IMR-90 (cell line): Measurements from ENCODE around the gene PDZRN3. TPM values are rescaled to one million over a fixed set of nuclear protein-coding genes. Genes with fewer than 3 reads are reported as not detected.

Source experiments
- ATAC-seq: fragments of 200-7000 bp; cut with Tn5 transposase; 2 replicates; pipeline ENCODE4 v1.9.1; 2020; ENCODE audit warnings: low read depth, mild to moderate bottlenecking, moderate library complexity
- BruUV-seq: library from RNA; stranded (reverse); fragments of 400-500 nt; replicated peaks from 2 replicates; lab custom pipeline; 2021; lab: Mats Ljungman, UMichigan
- CTCF ChIA-PET: fragments of 300-600 bp; formaldehyde crosslinking; extraction: SDS; loops from one replicate; lab custom pipeline; 2021; ENCODE audit warnings: antibody characterized with exemption; lab: Yijun Ruan, JAX
- POLR2A ChIA-PET: fragments of 300-600 bp; sonication (Branson Sonifier 250); formaldehyde crosslinking; loops from one replicate; lab custom pipeline; 2022; ENCODE audit warnings: antibody characterized with exemption; ENCODE audit not compliant: unreplicated experiment; lab: Charles Lee
- DNase-seq: peaks from one replicate; pipeline ENCODE4 v3.0.0; 2013
- H2AFZ ChIP-seq: replicated peaks from 2 replicates; pipeline ENCODE3; 2013; ENCODE audit warnings: low read length, mild to moderate bottlenecking; ENCODE audit not compliant: poor library complexity
- H2AK5ac ChIP-seq: 2 replicates; pipeline ENCODE4 v1.6.1; 2013; ENCODE audit warnings: low read depth, low read length, inconsistent platforms
- H2AK9ac ChIP-seq: replicated peaks from 2 replicates; pipeline ENCODE3; 2013; ENCODE audit warnings: mild to moderate bottlenecking, low read depth, low read length, moderate library complexity; ENCODE audit not compliant: poor library complexity
- H2BK120ac ChIP-seq: 2 replicates; pipeline ENCODE4 v1.6.1; 2013; ENCODE audit warnings: low read depth, low read length, inconsistent platforms
- H2BK15ac ChIP-seq: 3 replicates; pipeline ENCODE4 v1.6.1; 2013; ENCODE audit warnings: low read depth, low read length, inconsistent platforms
- H2BK20ac ChIP-seq: 2 replicates; pipeline ENCODE4 v1.6.1; 2013; ENCODE audit warnings: low read depth, mild to moderate bottlenecking, inconsistent platforms, low read length, moderate library complexity
- H2BK5ac ChIP-seq: 2 replicates; pipeline ENCODE4 v1.6.1; 2013; ENCODE audit warnings: mild to moderate bottlenecking, low read depth, low read length, inconsistent platforms; ENCODE audit not compliant: poor library complexity, severe bottlenecking
- H3K14ac ChIP-seq: replicated peaks from 2 replicates; pipeline ENCODE4 v1.6.1; 2013; ENCODE audit warnings: low read depth, low read length, inconsistent platforms
- H3K18ac ChIP-seq: 2 replicates; pipeline ENCODE4 v1.6.1; 2013; ENCODE audit warnings: low read depth, low read length, control low read depth
- H3K23ac ChIP-seq: 2 replicates; pipeline ENCODE4 v1.6.1; 2013; ENCODE audit warnings: low read depth, low read length, inconsistent platforms
- H3K27ac ChIP-seq: 2 replicates; pipeline ENCODE4 v1.5.1; 2013; ENCODE audit warnings: mild to moderate bottlenecking, control low read depth, low read length; ENCODE audit not compliant: insufficient read depth
- H3K27me3 ChIP-seq: 2 replicates; pipeline ENCODE4 v1.6.1; 2013; ENCODE audit warnings: low read length; ENCODE audit not compliant: control insufficient read depth, insufficient read depth
- H3K36me3 ChIP-seq: 2 replicates; pipeline ENCODE4 v1.6.1; 2013; ENCODE audit warnings: low read length, mixed read lengths; ENCODE audit not compliant: control insufficient read depth, insufficient read depth
- H3K4ac ChIP-seq: 2 replicates; pipeline ENCODE4 v1.6.1; 2013; ENCODE audit warnings: low read depth, low read length, inconsistent platforms
- H3K4me1 ChIP-seq: 2 replicates; pipeline ENCODE4 v1.6.1; 2013; ENCODE audit warnings: low read length, mixed read lengths; ENCODE audit not compliant: control insufficient read depth, insufficient read depth
- H3K4me2 ChIP-seq: 2 replicates; pipeline ENCODE4 v1.6.1; 2013; ENCODE audit warnings: low read depth, mild to moderate bottlenecking, control low read depth, low read length, moderate library complexity
- H3K4me3 ChIP-seq: 2 replicates; pipeline ENCODE4 v1.5.1; 2013; ENCODE audit warnings: low read depth, mild to moderate bottlenecking, control low read depth, low read length, moderate library complexity; ENCODE audit not compliant: insufficient read depth
- H3K56ac ChIP-seq: 2 replicates; pipeline ENCODE4 v1.6.1; 2013; ENCODE audit warnings: low read length, inconsistent platforms; ENCODE audit not compliant: insufficient read depth; ENCODE audit errors: extremely low read depth
- H3K79me1 ChIP-seq, 2 experiments: 2 replicates each; pipeline ENCODE4 v1.6.1; 2013; ENCODE audit warnings: low read length in 2 of 2, inconsistent platforms in 1 of 2, low read depth in 1 of 2
- H3K9ac ChIP-seq: 2 replicates; pipeline ENCODE4 v1.6.1; 2013; ENCODE audit warnings: low read depth, low read length, control low read depth
- H3K9me1 ChIP-seq: 2 replicates; pipeline ENCODE4 v1.6.1; 2013; ENCODE audit warnings: low read length, inconsistent platforms; ENCODE audit not compliant: insufficient read depth
- H3K9me3 ChIP-seq: 2 replicates; pipeline ENCODE4 v1.6.1; 2013; ENCODE audit warnings: low read length; ENCODE audit not compliant: control insufficient read depth, insufficient read depth
- H4K20me1 ChIP-seq: 2 replicates; pipeline ENCODE4 v1.6.1; 2013; ENCODE audit warnings: low read length, inconsistent platforms; ENCODE audit not compliant: insufficient read depth
- H4K5ac ChIP-seq: 2 replicates; pipeline ENCODE4 v1.6.1; 2013; ENCODE audit warnings: mild to moderate bottlenecking, low read depth, low read length, control low read depth
- H4K8ac ChIP-seq, 2 experiments: 2 replicates each; pipeline ENCODE4 v1.6.1; 2013; ENCODE audit warnings: low read depth in 2 of 2, low read length in 2 of 2, control low read depth in 1 of 2, inconsistent platforms in 1 of 2
- H4K91ac ChIP-seq: 2 replicates; pipeline ENCODE4 v1.6.1; 2013; ENCODE audit warnings: low read depth, low read length, inconsistent platforms; ENCODE audit not compliant: insufficient read depth
- BHLHE40 ChIP-seq: fragments of 150-350 bp; IDR thresholded peaks from 2 replicates; pipeline ENCODE4 v1.6.1; 2016; ENCODE audit warnings: mild to moderate bottlenecking, low read depth, low read length
- MAFK ChIP-seq: IDR thresholded peaks from 2 replicates; pipeline ENCODE4 v1.6.1; 2012; ENCODE audit warnings: low read depth, low read length, improper control_type of control experiment
- MAZ ChIP-seq: IDR thresholded peaks from 2 replicates; pipeline ENCODE4 v1.6.1; 2012; ENCODE audit warnings: low read depth, mild to moderate bottlenecking, low read length, improper control_type of control experiment, moderate library complexity, borderline replicate concordance
- MXI1 ChIP-seq: IDR thresholded peaks from 2 replicates; pipeline ENCODE4 v1.6.1; 2012; ENCODE audit warnings: low read depth, mild to moderate bottlenecking, low read length, moderate library complexity, borderline replicate concordance
- RAD21 ChIP-seq: IDR thresholded peaks from 2 replicates; pipeline ENCODE4 v1.6.1; 2012; ENCODE audit warnings: low read length, improper control_type of control experiment
- RCOR1 ChIP-seq: IDR thresholded peaks from 2 replicates; pipeline ENCODE4 v1.6.1; 2012; ENCODE audit warnings: mild to moderate bottlenecking, low read length, improper control_type of control experiment; ENCODE audit not compliant: insufficient replicate concordance
- RFX5 ChIP-seq: IDR thresholded peaks from 2 replicates; pipeline ENCODE4 v1.8.0; 2012; ENCODE audit warnings: low read depth, mild to moderate bottlenecking, low read length, moderate library complexity
- SMC3 ChIP-seq: fragments of 150-350 bp; IDR thresholded peaks from 2 replicates; pipeline ENCODE4 v1.6.1; 2016; ENCODE audit warnings: low read depth, mild to moderate bottlenecking, antibody characterized with exemption, low read length, moderate library complexity
- WGBS, 2 experiments: methylation state at CpG; one replicate each; pipeline versions ENCODE4 v1.1.5 to v1.1.7; 2013; ENCODE audit warnings: missing lambda C conversion rate in 2 of 2; ENCODE audit not compliant: insufficient read length in 1 of 2; ENCODE audit errors: extremely low coverage in 2 of 2; 5-methylcytosine and 5-hydroxymethylcytosine counted together
- dilution Hi-C: fragments of 300-500 bp; cut with HindIII; formaldehyde crosslinking; loops from one replicate; pipeline ENCODE4 v1.14.3; 2018; ENCODE audit warnings: low sequenced_read_pairs; ENCODE audit not compliant: unreplicated experiment
- in situ Hi-C: fragments of 300-500 bp; cut with MboI; formaldehyde crosslinking; loops from 3 replicates; pipeline ENCODE4 v1.14.3; 2019; ENCODE audit warnings: low sequenced_read_pairs, inconsistent platforms, mixed read lengths
- intact Hi-C: fragments of 100-400 bp; cut with micrococcal nuclease; formaldehyde crosslinking; loops from 2 replicates; pipeline ENCODE4 v1.10.0; 2022
- polyA plus RNA-seq, 3 experiments: library from polyadenylated mRNA; depleted of rRNA; stranded (reverse); fragments of >200 nt; gene quantifications; 2 replicates each; pipeline ENCODE4 v1.2.3, GENCODE V29; 2012; ENCODE audit warnings: low replicate concordance in 1 of 3
- total RNA-seq: library from RNA; depleted of rRNA; stranded (reverse); fragments of >200 nt; gene quantifications from 2 replicates; pipeline ENCODE4 v1.2.3, GENCODE V29; 2012
- TF ChIP-seq, protein P1 (sequence below): conservative IDR thresholded peaks from 2 replicates; pipeline ENCODE4 v1.5.1; 2012; ENCODE audit warnings: mild to moderate bottlenecking, low read depth, low read length, improper control_type of control experiment
- TF ChIP-seq, protein P2 (sequence below): fragments of 150-350 bp; IDR thresholded peaks from 2 replicates; pipeline ENCODE4 v1.6.1; 2016; ENCODE audit warnings: low read depth, mild to moderate bottlenecking, low read length, moderate library complexity, borderline replicate concordance

The PDZRN3 gene
- total and polyA plus RNA-seq, 2 of the 4 experiments (the other 2 are of a cell fraction), result 9.4 to 17.0 TPM

DNA sequence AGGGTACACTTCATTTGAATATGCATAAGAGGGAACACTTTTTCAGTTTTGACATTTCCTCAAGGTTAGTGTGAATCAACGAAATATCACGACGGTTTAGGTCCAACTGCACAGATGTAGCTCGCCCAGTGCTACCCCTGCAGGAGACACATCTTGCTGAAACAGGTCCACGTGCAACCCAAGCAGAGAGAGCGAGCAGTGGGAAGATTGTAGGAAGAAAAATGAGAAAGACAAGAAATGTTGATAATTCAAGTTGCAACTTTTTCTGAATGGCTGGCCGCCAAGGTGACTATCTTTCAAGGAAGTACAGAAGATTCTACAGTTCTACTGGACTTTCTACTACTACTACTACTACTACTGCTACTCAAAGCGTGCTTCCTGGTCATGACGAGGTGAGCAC is 231.7 kb downstream of the PDZRN3 start:
- no peak for DNase-seq
- Histone ChIP-seq H4K5ac (no peak overlapping the region), H3K36me3 (peaks cover 32% of the 10 kb centered on the region), H3K9me1 (peaks cover 5% of the 10 kb centered on the region; the same call in 1 of the 2 replicates), H2AFZ (no peak overlapping the region), H2BK20ac (no peak overlapping the region), H3K27ac (no peak overlapping the region), H3K79me1 (no peaks in the 10 kb centered on the region), H3K56ac (no peak overlapping the region), H3K23ac (no peak overlapping the region), H4K8ac (no peak overlapping the region), H3K14ac (no peak overlapping the region), H3K4me1 (no peaks in the 10 kb centered on the region), H2BK120ac (no peak overlapping the region), H3K4ac (no peak overlapping the region), H2AK9ac (no peak overlapping the region), H3K4me2 (no peak overlapping the region), H3K27me3 (no peaks in the 10 kb centered on the region), H3K9me3 (no peaks in the 10 kb centered on the region), H3K18ac (no peak overlapping the region), H4K20me1 (no peaks in the 10 kb centered on the region), H3K4me3 (no peak overlapping the region), H2BK15ac (no peak overlapping the region), H2BK5ac (no peak overlapping the region), H4K91ac (no peak overlapping the region), H3K9ac (no peak overlapping the region), H2AK5ac (no peak overlapping the region)
- ATAC-seq, result no peak
- intact Hi-C loops (no loop called here), dilution Hi-C loops (no loop called here), in situ Hi-C loops (no loop called here)
- CTCF ChIA-PET, result no interaction called here
- no peak for TF ChIP-seq RCOR1
- TF ChIP-seq MXI1, result no peak
- TF ChIP-seq MAZ, result no peak
- TF ChIP-seq MAFK, result no peak
- no peak for TF ChIP-seq RFX5
- no peak for TF ChIP-seq SMC3
- TF ChIP-seq, protein P1, sequence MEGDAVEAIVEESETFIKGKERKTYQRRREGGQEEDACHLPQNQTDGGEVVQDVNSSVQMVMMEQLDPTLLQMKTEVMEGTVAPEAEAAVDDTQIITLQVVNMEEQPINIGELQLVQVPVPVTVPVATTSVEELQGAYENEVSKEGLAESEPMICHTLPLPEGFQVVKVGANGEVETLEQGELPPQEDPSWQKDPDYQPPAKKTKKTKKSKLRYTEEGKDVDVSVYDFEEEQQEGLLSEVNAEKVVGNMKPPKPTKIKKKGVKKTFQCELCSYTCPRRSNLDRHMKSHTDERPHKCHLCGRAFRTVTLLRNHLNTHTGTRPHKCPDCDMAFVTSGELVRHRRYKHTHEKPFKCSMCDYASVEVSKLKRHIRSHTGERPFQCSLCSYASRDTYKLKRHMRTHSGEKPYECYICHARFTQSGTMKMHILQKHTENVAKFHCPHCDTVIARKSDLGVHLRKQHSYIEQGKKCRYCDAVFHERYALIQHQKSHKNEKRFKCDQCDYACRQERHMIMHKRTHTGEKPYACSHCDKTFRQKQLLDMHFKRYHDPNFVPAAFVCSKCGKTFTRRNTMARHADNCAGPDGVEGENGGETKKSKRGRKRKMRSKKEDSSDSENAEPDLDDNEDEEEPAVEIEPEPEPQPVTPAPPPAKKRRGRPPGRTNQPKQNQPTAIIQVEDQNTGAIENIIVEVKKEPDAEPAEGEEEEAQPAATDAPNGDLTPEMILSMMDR, result no peak
- no peak for TF ChIP-seq BHLHE40
- TF ChIP-seq, protein P2, sequence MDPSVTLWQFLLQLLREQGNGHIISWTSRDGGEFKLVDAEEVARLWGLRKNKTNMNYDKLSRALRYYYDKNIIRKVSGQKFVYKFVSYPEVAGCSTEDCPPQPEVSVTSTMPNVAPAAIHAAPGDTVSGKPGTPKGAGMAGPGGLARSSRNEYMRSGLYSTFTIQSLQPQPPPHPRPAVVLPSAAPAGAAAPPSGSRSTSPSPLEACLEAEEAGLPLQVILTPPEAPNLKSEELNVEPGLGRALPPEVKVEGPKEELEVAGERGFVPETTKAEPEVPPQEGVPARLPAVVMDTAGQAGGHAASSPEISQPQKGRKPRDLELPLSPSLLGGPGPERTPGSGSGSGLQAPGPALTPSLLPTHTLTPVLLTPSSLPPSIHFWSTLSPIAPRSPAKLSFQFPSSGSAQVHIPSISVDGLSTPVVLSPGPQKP, result no peak
- TF ChIP-seq RAD21, result no peak
- BruUV-seq, result no TSS peak
- POLR2A ChIA-PET, result no interaction called here
- WGBS, 2 experiments, result 91% methylated on average over 5 of the region's 9 CpGs; no CpG with 5 or more reads in 1 of the 2 experiments
